Measurements from ENCODE around the gene RGSL1. TPM values are rescaled to one million over a fixed set of nuclear protein-coding genes. Genes with fewer than 3 reads are reported as not detected.

RGSL1 gene
- total RNA-seq, 2 experiments from 2014 or later, result not detected

GRCh38 chr1:182574156-182574555 lies 124.2 kb downstream of the RGSL1 start:
- H3K27me3 Mint-ChIP-seq, result no peaks in the 10 kb centered on the region
- TF ChIP-seq CTCF (IDR thresholded peaks at IDR 0.05), result no peak
- H3K9me3 Mint-ChIP-seq, result no peaks in the 10 kb centered on the region
- no peak overlapping the region for H3K27ac Mint-ChIP-seq
- peaks cover 17% of the 10 kb centered on the region for H3K4me1 Mint-ChIP-seq (ENCODE audit: low read depth)
- no peak overlapping the region for H3K4me3 ChIP-seq (ENCODE audit: low read length)
- H3K27me3 ChIP-seq (ENCODE audit: control insufficient read depth in 1 of 2, insufficient read depth in 2 of 2, low read length in 2 of 2), result no peaks in the 10 kb centered on the region
- no peaks in the 10 kb centered on the region for H3K9me3 ChIP-seq (ENCODE audit: control insufficient read depth in 1 of 2, insufficient read depth in 1 of 2, low read length in 2 of 2)
- no peak overlapping the region for H3K27ac ChIP-seq (ENCODE audit: low read depth in 1 of 2, low read length in 2 of 2)
- H3K36me3 Mint-ChIP-seq (ENCODE audit: low read depth), result peaks cover 60% of the 10 kb centered on the region
- no peak overlapping the region for H3K4me3 Mint-ChIP-seq
- POLR2A ChIA-PET, result no interaction called here
- no peaks in the 10 kb centered on the region for H3K4me1 ChIP-seq (ENCODE audit: insufficient read depth, low read length)
- CTCF ChIA-PET, result interaction anchor here (1.3 kb wide), 1 partner anchor 22 kb away, joined by 4 read pairs; no protein-coding TSS in a partner anchor
- intact Hi-C loops (cut with DNase I, micrococcal nuclease), result no loop called here
- ATAC-seq (ENCODE audit: poor library complexity), result no peak
- DNase-seq, result no peak
- H3K36me3 ChIP-seq (ENCODE audit: insufficient read depth, low read length), result peaks cover 57% of the 10 kb centered on the region

- intact Hi-C loops (cut with DNase I, micrococcal nuclease), result no loop called here
- H3K9me3 ChIP-seq (ENCODE audit: control insufficient read depth in 1 of 2, insufficient read depth in 1 of 2, low read length in 2 of 2), result no peaks in the 10 kb centered on the region
- CTCF ChIA-PET, result interaction anchor here (1.0 to 1.3 kb wide), 2 partner anchors 12 to 20 kb away, joined by 3 to 4 read pairs; no protein-coding TSS in a partner anchor
- no peak overlapping the region for H3K4me3 Mint-ChIP-seq
- DNase-seq (no peak), ATAC-seq (ENCODE audit: poor library complexity) (no peak)
- POLR2A ChIA-PET, result no interaction called here
- H3K36me3 ChIP-seq (ENCODE audit: insufficient read depth, low read length), result peaks cover 72% of the 10 kb centered on the region
- H3K4me3 ChIP-seq (ENCODE audit: low read length), result no peak overlapping the region
- no peak overlapping the region for H3K27ac ChIP-seq (ENCODE audit: low read depth in 1 of 2, low read length in 2 of 2)
- no peak overlapping the region for H3K27ac Mint-ChIP-seq
- no peaks in the 10 kb centered on the region for H3K9me3 Mint-ChIP-seq
- H3K27me3 Mint-ChIP-seq, result no peaks in the 10 kb centered on the region
- H3K36me3 Mint-ChIP-seq (ENCODE audit: low read depth), result peaks cover 74% of the 10 kb centered on the region
- H3K4me1 Mint-ChIP-seq (ENCODE audit: low read depth), result peaks cover 22% of the 10 kb centered on the region
- TF ChIP-seq CTCF (IDR thresholded peaks at IDR 0.05), result no peak
- H3K27me3 ChIP-seq (ENCODE audit: control insufficient read depth in 1 of 2, insufficient read depth in 2 of 2, low read length in 2 of 2), result no peaks in the 10 kb centered on the region
- H3K4me1 ChIP-seq (ENCODE audit: insufficient read depth, low read length), result no peaks in the 10 kb centered on the region
Observed at GRCh38 chr1:182575540-182576149, 125.7 kb downstream of the RGSL1 start.

DNA sequence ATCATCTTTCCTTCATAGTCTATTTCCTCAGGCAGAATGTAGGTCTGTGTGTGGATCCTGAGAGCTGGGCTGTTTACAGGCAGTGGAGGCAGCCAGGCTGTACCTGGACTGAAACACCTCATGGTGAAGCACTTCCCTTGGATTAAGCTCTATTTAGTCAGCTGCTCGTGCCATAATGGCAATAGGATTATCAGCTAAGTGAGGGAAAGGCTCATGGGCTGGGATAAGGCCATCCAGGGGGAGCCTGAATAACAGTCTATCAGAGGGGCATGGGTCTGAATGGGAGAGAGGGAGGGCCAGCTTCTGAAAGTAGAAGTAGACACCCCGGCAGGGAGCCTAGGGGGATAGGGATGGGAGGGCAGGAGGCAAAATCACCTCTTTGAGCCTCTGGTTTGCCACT lies 130.8 kb downstream of the RGSL1 start:
- CTCF ChIA-PET, result interaction anchor here (1.7 kb wide), 1 partner anchor 204 kb away, joined by 4 read pairs; no protein-coding TSS in a partner anchor
- H3K4me1 ChIP-seq (ENCODE audit: insufficient read depth, low read length), result peaks cover 29% of the 10 kb centered on the region
- Mint-ChIP-seq H3K9me3 (no peaks in the 10 kb centered on the region), H3K36me3 (ENCODE audit: low read depth) (peaks cover 91% of the 10 kb centered on the region), H3K27ac (no peak overlapping the region), H3K27me3 (no peaks in the 10 kb centered on the region), H3K4me3 (no peak overlapping the region), H3K4me1 (ENCODE audit: low read depth) (peaks cover 67% of the 10 kb centered on the region)
- intact Hi-C loops (cut with DNase I, micrococcal nuclease), result loop anchor here in 1 of 2 experiments (10.0 kb wide), 1 partner anchor 1946 kb away; the partner anchor contains the start of gene XPR1
- peaks cover 79% of the 10 kb centered on the region for H3K36me3 ChIP-seq (ENCODE audit: insufficient read depth, low read length)
- H3K27ac ChIP-seq (ENCODE audit: low read depth in 1 of 2, low read length in 2 of 2), result no peak overlapping the region
- ATAC-seq (ENCODE audit: poor library complexity) (no peak), DNase-seq (no peak)
- H3K27me3 ChIP-seq (ENCODE audit: control insufficient read depth in 1 of 2, insufficient read depth in 2 of 2, low read length in 2 of 2), result no peaks in the 10 kb centered on the region
- POLR2A ChIA-PET, result interaction anchor here (2.2 kb wide), 1 partner anchor 9 kb away, joined by 7 read pairs; the partner anchor contains the start of gene RNASEL
- H3K9me3 ChIP-seq (ENCODE audit: control insufficient read depth in 1 of 2, insufficient read depth in 1 of 2, low read length in 2 of 2), result no peaks in the 10 kb centered on the region
- TF ChIP-seq CTCF (IDR thresholded peaks at IDR 0.05), result no peak
- no peak overlapping the region for H3K4me3 ChIP-seq (ENCODE audit: low read length)

Measured in CD4-positive, alpha-beta T cell (primary cell).